ENCODE measurements around the gene RAD23B.

RAD23B gene

DNA sequence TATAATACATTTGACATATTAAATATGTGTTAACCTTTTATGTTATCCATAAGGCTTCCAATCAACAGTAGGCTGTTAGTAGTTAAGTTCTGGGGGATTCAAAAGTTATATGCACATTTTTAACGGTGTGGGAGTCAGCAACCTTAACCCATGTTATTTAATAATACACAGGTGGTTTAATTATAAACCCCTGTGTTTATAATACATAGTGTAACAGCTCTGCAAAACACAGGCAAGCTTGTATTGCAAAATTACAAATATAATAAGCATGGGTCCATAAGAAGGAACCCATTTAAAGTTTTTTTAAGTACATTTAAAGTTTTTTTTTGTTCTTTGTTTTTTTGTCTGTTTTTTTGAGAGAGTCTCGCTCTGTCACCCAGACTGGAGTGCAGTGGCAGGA lies 14.5 kb upstream of the RAD23B start:
- no peak for DNase-seq (ENCODE audit: low spot score)

DNA sequence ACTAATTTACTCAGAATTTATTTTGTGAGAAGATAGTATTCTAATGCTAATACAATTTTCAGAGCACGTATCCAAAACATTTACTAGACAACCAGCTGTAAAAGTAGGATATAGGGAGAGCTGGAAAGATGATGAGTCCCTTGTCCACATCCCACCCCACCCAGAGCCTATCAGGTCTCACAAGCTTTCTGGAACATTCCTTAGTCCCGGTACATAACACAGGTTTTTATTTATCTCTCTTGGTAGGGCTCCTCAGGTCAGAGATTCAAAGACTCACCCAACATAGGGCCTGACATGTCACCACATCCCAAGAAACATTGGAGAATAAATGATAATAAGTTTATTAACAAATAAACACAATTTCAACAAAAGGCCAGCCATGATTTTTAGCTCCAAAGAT lies 13.8 kb upstream of the RAD23B start:
- no peak for DNase-seq (ENCODE audit: low spot score)

DNA sequence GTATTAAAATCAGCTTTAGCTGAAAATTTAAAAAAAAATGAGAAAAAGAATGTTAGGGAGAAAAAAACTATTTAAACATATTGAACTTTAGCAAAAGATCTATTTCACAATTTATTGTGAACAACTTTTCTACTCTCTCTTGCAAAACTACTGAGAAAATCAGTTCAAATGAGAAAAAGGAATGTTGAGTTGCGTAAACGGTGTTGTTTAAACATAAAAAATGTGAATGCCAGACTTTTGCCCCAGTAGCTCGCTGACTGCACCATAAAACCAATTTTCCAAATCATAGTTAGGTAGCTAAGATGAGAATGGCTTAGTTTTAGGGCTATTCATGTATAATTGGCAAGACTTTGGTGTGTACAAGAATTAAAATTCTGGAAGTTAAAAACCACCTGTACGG lies 13.4 kb upstream of the RAD23B start:
- DNase-seq (ENCODE audit: low spot score) = no peak

DNA sequence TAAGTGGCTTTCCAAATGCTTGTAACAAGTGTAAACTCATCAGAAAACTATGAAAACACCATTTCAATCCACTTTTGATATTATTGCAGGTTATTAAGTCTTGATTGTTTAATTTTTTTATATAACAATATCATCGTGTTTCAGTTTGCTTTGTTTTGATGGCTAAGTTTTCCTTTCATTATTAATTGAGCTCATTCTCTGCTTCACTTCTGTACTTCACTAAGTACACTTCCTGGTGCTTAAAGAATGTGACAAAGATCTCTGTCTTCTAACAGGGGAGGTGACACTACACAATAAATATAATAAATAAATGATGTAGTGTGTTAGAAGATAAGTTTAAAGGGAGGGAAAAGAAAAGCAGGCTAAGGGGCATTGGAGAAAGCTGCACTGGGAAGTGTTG lies 13.0 kb upstream of the RAD23B start:
- DNase-seq (ENCODE audit: low spot score) = no peak

DNA sequence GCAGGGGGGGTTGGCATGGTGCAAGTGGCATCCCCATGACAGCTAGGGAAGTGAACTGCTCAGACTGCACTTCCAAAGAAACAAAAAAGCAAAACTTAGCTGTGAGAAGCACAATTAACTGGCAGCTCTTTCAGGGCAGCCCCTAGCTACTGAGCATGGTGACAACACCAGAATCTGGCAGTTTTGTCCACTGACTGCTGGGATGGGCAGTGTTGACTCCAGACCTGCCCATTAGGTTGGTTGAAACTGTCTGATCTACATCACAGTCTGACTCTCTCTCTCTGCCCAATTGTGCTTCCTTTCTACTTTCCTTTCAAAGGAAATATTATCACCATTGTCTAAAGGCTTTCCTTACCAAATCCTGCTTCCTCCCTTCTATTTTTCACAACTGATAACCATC lies 12.5 kb upstream of the RAD23B start:
- DNase-seq (ENCODE audit: low spot score) = no peak

DNA sequence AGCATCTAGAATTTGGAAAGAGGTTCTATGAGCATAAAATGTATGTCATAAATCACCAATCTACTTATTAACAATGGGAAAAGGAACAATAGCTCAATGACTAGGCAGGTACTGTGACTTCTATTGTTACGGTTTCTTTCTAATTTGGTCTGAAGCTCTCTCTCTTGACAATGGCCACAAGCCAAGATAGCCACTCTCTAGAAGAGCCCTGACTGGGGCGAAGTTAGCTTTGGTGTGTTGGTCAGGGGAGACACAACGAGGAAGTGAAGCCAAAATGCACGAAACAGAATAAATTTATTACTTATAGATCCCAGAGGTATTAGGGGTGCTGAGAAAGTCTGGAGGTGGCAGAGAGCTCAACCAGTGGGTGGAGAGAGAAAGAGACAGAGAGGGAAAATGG lies 9.4 kb upstream of the RAD23B start:
- no peak for DNase-seq (ENCODE audit: low spot score)

DNA sequence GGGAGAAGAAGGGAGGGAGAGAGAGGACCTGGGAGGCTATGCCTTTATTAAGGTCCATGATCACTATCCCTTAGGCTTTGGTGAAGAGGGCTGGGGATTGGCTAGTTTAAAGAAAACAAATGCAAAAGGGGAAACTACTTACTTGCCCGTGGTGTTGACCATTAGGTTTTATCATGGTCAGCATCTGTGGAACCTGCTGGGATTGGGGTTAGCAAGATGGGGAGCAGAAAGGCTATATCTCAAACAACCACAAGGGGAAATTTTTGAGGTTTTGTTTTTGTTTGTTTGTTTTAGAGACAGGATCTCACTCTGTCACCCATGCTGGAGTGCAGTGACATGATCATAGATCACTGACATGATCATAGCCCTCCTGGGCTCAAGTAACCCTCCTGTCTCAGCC lies 9.0 kb upstream of the RAD23B start:
- no peak for DNase-seq (ENCODE audit: low spot score)

DNA sequence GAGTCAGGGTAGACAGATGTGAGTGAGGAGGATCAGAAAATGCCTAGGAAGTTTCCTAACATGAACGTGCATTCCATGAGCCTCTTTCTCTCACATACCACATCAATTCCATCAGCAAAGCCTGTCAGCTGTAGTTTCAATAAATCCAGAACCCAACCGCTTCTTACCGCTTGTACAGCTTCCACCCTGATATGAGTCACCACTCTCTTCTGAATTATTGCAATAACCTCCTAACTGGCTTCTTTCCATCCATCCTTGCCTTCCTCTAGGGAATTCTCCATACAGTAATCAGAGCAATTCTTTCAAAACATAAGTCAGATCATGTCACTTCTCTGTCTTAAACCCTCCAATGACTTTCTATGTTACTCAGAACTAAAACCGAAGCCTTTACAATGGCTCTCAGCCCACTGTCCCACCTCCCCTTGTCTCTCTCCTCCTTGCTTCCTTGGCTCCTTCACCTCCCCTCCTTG lies 8.1 kb upstream of the RAD23B start:
- no peak for DNase-seq (ENCODE audit: low spot score)

DNA sequence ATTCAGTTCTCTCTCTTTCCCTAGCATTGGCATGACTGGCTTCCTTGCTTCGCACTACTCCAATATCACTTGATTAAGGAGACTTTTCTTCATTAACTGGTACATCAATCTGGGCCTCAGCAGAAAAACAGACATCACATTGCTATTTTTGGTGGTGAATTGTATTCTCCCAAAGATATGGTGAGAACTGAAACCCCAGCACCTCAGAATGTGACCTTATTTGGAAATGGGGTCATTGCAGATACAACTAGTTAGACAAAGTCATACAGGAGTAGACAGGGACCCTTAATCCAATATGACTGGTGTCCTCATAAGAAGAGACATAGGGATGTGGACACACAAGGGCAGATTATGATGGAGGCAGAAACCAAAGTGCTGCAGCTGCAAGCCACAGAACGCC lies 7.5 kb upstream of the RAD23B start:
- no peak for DNase-seq (ENCODE audit: low spot score)

DNA sequence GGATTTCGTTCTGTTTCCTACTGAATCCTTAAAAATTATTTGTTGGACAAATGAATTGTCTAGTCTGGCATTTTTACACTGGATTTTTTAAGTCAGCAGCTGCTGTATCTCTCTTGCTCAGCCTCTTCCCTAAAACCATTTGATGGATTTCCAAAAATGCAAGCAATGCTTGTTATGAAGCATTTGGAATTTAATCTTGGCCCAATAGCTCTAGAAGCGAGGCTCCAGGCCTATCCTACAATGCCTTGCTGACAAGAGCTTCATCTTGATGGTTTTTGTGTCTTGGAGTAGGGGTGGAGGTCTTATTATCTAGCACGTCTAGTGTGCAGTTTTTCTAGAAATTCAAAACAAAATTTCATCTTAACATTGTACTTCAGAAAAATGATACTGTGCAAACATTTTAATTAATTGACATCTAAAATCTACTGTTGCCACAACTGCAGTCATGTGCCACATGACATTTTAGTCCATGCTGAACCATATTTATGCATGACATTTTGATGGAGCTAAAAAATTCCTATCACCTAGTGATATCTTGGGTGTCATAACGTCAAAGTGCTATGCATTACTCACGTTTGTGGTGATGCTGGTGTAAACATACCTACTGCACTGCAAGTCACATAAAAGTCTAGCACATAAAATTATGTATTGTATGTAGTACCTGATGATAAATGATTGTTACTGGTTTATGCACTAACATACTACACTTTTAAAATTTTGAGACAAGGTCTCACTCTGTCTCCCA lies 5.9 kb upstream of the RAD23B start:
- DNase-seq (ENCODE audit: low spot score) = no peak

DNA sequence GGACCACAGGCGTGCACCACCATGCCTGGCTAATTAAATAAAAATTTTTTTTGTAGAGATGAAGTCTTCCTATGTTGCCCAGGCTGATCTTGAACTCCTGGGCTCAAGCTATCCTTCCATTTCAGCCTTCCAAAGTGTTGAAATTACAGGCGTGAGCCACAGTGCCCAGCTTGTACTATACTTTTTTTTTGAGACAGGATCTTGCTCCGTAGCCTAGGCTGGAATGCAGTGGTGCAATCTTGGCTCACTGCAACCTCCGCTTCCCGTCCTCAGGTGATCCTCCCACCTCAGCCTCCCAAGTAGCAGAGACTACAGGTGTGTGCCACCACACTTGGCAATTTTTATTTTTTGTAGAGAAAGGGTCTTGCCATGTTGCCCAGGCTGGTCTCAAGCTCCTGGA lies 5.3 kb upstream of the RAD23B start:
- no peak for DNase-seq (ENCODE audit: low spot score)

DNA sequence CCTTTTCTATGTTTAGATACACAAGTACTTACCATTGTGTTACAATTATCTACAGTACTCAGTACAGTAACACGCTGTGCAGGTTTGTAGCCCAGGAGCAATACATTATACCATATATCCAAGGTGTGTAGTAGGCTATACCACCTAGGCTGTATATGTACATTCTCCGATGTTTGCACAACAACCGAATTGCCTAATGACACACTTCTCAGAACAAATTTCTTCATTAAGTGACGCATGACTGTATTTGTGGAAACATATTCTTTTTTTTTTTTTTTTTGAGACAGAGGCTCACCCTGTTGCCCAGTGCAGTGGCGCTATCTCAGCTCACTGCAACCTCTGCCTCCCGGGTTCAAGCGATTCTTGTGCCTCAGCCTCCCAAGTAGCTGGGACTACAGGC lies 4.0 kb upstream of the RAD23B start:
- no peak for DNase-seq (ENCODE audit: low spot score)

DNA sequence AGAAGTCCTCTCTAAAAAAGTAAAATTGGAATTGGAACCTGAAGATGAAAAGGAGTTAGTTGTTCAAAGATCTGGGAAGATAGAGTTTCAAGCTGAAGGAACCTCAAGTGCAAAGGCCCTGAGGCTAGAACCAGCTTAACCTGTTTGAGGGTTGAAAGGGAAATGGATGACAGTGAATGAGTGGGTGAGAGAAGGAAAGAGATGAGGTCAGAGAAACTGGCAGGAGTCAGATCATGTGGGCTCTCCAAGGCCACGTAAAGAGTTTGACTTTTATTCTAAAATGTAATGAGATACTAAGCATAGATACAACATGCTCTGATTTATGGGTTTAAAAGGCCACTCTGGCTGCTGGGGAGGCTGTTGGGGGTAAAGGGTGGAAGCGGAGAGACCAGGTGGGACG lies 2.5 kb upstream of the RAD23B start:
- DNase-seq (ENCODE audit: low spot score) = no peak

DNA sequence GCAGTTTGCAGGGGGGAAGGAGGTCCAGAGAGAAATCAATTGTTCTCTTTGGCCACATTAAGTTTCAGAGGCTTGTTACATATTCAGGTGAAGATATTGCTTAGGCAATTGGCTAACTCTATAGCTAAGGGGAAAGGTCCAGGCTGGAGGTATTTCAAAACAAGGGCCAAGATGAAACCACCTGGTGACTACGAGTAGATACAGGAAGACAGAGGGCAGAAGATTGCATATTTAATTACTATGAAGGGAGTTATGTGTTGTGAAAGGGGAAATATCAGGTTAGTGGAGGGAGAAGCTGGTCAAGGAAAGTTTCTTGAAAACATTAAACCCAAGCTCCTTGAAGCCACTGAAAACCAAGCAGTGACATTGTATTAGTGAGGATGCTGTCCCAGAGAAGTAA lies 1.9 kb upstream of the RAD23B start:
- no peak for DNase-seq (ENCODE audit: low spot score)

DNA sequence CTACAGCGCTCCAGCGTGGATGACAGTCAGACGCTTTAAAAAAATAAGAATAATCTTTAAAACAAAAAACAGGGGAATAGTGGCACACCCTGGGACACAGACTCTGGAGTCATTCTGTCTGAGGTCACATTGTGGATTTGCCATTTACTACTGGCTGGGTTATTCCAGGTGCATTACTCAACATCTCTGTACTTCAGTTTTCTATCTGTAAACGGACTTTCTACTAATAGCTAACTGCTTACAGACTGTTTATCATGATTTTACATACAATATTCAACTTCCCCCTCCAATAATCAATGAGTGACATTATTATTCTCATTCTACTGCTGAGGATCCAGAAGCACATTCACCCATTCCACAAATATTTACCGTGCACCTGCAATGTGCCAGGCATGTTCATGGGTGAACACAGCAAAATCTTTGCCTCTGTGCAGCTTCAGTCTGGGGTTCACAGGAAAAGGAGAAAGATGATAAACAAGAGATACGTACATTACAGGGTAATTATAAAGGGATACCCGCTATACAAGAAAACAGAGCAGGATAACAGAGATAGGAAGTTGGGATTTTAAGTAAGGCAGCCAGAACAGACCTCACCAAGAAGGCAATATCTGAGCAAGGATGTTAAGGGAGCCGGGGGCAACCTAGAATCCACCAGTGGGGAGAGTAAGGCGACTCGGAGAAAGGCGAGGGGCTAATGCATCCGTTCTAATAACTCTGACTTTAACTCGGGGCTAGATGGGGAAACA lies 984 bp upstream of the RAD23B start:
- DNase-seq (ENCODE audit: low spot score) = no peak

DNA sequence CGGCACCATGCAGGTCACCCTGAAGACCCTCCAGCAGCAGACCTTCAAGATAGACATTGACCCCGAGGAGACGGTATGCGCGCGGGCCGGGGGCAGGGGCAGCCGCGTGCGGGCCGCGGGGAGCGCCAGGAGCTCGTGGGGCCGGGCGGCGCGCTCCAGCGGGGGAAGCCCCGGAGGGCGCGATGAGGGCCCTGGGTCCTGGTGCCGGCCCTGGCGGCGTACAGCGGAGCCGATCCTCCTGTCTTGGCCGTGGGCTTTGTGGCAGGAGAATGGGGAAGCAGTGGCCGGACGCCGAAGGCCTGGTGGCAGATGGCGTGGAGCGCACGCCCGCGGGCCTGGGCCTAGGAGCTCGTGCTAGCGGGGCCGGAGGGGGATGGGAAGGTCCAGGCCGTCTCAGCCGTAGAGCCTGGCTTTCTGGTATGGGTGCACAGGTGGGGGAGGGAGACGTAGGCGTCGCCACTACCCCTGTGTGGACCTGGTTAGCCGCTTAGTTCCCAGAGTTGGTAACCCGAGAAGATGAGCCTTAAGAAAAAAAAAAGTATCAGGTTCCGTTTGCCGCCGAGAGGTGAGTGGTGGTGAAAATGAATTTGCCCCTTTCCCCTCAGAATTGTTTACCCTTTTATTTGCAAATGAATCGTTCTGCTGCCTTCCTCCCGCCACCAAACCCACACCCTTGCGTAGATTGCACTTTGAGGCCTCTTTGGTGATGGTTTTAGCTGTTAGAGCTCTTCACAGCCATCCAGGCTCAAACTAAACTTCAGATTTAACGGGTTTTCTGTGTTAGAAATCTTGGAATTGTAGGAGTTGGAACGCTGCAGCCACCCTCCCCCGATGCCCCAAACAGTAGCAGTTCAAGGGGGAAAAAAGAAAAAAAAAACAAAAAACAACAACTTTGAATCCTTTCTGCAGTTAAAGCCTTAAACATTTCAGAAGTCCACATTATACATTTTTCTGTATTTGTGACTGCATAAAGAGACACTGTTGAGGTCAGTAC lies 841 bp downstream of the RAD23B start:
- DNase-seq (ENCODE audit: low spot score) = peak; percentile 52

DNA sequence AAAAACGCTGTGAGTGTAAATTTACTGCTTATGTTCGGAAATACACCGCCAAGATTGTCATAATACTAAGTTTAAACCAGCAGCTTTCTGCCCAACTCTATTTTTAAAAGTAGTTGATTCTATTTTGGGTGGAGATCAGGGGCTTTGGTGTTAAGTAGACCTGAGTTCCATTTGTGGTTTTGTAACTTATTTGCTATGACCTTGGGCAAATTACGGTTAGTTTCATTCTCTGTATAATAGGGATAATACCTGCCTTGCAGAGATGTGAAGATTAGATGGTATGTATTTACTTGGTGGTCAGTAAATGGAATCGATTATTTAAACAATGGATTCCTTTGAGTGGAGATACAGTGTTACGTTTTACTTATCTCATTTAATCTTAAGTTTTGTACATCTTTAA lies 1.6 kb downstream of the RAD23B start:
- DNase-seq (ENCODE audit: low spot score) = no peak

DNA sequence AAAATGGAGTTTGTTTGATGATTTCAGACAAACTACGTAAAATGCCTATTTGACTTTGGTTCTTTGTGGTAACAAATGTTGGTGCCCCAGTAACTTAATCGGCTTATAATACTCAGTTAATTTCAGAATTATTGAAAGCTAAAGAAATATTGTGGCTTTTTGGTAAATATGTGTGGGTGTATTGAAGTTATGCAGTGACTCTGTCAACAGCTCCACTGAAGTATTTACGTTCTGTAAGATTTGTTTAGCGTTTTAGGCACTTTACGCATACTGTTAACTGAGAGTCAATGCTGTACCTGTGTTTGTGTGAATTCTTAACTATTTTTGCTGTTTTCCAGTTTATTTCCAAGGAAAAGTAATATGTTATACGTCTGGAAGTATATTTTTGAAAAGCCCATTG lies 2.2 kb downstream of the RAD23B start:
- DNase-seq (ENCODE audit: low spot score) = no peak

DNA sequence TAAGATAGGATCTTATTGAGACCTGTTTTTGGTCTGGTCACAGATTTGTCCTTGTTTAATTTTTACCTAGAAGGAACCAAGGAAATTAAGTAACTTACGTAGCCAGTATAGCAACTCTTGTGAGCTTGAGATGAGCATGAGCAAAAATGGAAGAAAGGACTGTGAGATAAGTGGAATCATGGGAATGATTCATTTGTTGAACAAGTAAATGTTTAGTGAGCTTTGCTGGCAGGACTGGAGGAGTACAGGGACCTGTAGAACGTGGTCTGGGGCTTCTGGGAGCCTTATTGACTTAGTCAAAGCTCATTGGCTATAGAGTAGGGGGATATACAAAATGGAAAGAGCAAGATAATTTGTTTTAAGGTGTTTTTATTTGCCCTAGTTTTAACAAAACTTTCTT lies 3.0 kb downstream of the RAD23B start:
- no peak for DNase-seq (ENCODE audit: low spot score)

DNA sequence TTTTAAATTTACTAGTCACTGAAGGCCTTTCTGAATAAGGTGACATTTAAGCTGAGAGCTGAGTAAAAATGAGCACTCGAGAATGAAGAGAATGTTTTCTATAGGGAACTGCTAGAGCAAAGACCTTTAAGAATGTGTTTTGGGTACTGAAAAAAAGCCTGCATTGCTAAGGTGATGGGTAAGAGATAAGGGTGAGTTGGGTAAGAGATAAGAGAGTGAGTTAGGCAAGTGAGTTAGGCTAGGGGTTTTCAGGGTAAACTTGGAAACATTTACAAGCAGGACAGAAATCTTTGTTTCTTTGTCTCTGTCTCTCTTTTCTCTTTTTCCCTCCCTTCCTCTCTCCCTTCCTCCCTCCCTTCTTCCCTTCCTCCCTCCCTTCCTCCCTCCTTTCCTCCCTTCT lies 5.6 kb downstream of the RAD23B start:
- DNase-seq (ENCODE audit: low spot score) = no peak

DNA sequence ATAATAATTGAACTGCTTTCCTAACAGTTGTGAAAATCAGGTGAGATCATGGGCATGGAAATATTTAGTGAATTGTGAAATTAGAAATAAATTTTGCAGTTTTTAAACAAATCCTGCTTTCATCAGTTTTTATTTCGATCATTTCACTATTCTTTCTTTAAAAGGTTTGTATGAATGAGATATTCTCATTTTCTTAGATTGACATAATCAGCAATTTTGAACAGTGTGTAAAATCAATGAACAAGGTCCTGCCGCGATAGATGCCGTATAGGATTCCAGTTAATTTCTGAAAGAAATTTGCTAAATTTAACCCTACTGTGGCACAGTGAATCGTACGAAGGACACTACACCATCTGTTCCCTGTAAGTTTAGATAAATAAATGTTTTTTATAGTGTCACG lies 7.5 kb downstream of the RAD23B start:
- no peak for DNase-seq (ENCODE audit: low spot score)

DNA sequence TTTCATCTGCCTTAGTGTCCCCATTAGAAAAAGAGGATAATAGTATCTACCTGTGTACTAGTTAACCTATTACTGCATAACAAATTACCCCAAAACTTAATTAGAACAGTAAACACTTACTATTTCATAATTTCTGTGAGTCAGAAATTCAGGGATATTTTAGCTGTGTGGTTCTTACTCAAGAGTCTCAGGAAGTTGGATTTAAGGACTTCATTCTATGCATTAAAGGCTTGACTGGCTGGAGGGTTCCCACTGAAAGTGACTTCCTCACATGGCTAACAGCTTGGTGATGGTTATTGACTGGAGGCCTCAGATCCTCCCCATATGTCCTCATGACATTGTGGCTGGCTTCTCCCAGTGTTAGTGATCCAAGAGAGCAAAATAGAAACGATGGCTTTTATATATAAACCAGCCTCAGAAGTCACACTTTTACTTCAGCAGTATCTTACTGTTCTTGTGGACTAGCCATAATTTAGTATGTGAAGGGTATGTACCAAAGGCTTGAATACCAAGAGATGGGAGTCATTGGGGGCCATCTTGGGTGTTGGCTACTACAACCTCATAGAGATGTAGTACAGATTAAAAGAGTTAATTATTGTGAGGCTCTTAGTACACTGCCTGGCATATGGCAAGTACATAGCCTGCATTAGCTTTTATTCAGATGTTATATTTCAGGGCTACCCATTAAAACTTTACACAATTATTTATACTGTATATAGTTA lies 9.9 kb downstream of the RAD23B start:
- DNase-seq (ENCODE audit: low spot score) = no peak
